HG02610 (cell line): ENCODE data around the gene B4GALT5.
A peak's percentile ranks its signal among the peaks of the same experiment; 100 is the strongest.
"Not testable (repeated sequence)": the region's sequence is repeated elsewhere in the genome, so short reads cannot be mapped to it uniquely, and the experiment has no call there.

Experiments
- ATAC-seq: cut with Tn5 transposase; IDR thresholded peaks from one replicate; pipeline ENCODE4 v1.9.1; 2021; ENCODE audit warnings: mild to moderate bottlenecking, moderate library complexity; ENCODE audit not compliant: unreplicated experiment

The B4GALT5 gene

GRCh38 chr20:49681850-49682216 lies 31.8 kb downstream of the B4GALT5 start:
- no peak for ATAC-seq

- ATAC-seq, result no peak
Observed at GRCh38 chr20:49680484-49680883, 33.2 kb downstream of the B4GALT5 start.

- no peak for ATAC-seq
Observed at GRCh38 chr20:49679634-49680033, 34.0 kb downstream of the B4GALT5 start.

GRCh38 chr20:49677777-49678758 lies 35.6 kb downstream of the B4GALT5 start:
- no peak for ATAC-seq

GRCh38 chr20:49676581-49677291 lies 36.9 kb downstream of the B4GALT5 start:
- peak; percentile 54 for ATAC-seq

GRCh38 chr20:49675368-49676151 lies 38.1 kb downstream of the B4GALT5 start:
- ATAC-seq, result peak; percentile 50

- ATAC-seq, result no peak
Observed at GRCh38 chr20:49674383-49675352, 39.0 kb downstream of the B4GALT5 start.

- ATAC-seq, result no peak
Observed at GRCh38 chr20:49672096-49672664, 41.5 kb downstream of the B4GALT5 start.

- no peak for ATAC-seq
Observed at GRCh38 chr20:49671433-49671832, 42.2 kb downstream of the B4GALT5 start.

- ATAC-seq, result peak; percentile 65
Observed at GRCh38 chr20:49669601-49670189, 44.0 kb downstream of the B4GALT5 start.

GRCh38 chr20:49668878-49669195 lies 44.8 kb downstream of the B4GALT5 start:
- not testable (repeated sequence) for ATAC-seq

GRCh38 chr20:49668181-49668877 lies 45.3 kb downstream of the B4GALT5 start:
- ATAC-seq, result peak; percentile 66

GRCh38 chr20:49666911-49667310 lies 46.8 kb downstream of the B4GALT5 start:
- ATAC-seq, result no peak

- no peak for ATAC-seq
Observed at GRCh38 chr20:49665796-49666195, 47.9 kb downstream of the B4GALT5 start.

- ATAC-seq, result no peak
Observed at GRCh38 chr20:49664612-49665313, 48.9 kb downstream of the B4GALT5 start.

- no peak for ATAC-seq
Observed at GRCh38 chr20:49663112-49663511, 50.6 kb downstream of the B4GALT5 start.

GRCh38 chr20:49661560-49662329 lies 51.9 kb downstream of the B4GALT5 start:
- ATAC-seq, result no peak
